Amniotic stem cell (primary cell): ENCODE measurements around the gene CTNNA3.

ENCODE experiments used
- DNase-seq: peaks from one replicate; lab custom pipeline; 2025; lab: John Stamatoyannopoulos, UW

Gene CTNNA3

DNA sequence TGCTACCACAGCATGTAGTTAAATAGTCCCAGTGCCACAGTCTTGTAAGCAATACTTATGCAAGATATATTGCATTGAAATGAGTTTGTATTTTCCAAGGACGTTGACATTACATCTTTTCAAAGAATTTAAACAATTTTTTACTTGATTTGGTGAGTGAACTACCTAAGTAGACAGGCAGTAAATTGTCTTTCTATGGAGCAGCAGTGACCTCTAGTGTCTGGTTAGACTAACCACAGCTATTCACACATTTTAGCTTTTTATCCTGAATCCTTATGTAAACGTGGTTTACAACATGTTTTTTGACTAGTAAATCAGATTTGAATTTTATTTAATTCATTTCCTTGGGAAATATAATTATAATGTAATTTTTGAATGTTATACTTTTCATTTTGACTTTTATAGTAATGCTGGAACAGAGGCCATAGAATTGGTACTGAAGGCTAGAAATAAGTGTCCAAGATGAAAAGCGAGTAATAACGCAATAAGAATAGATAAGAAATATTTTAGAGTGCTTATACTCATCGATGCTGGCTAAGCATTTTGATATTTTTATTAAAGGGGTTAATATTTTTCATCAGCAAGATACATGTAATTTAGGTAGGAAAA lies 764.6 kb downstream of the CTNNA3 start:
- DNase-seq = peak; percentile 16

DNA sequence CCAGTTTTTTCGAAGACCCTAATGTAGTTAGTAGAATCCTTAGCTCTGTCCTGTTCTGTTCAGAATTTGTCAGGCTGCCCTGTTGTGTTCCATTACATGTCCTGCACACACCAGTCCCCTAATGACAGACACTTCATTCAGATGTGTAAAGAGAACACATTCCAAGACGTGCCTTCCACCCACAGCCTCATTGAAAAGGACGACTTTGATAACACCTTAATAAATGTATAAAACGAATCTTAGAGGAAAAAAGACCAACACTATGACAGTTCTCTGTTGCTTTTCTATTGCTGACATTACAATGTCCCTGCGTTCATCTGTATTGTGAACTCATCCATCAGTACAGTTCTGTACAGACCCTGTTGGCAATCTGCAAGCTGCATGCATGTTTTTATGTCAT lies 766.6 kb downstream of the CTNNA3 start:
- no peak for DNase-seq

- DNase-seq = no peak
Measured at GRCh38 chr10:66928776-66929175, 767.2 kb downstream of the CTNNA3 start.

GRCh38 chr10:66927971-66928770 lies 767.8 kb downstream of the CTNNA3 start:
- peak; percentile 12 for DNase-seq

- DNase-seq = no peak
Measured at GRCh38 chr10:66927251-66927935, 768.6 kb downstream of the CTNNA3 start.

- DNase-seq = no peak
Measured at GRCh38 chr10:66926841-66927240, 769.2 kb downstream of the CTNNA3 start.

DNA sequence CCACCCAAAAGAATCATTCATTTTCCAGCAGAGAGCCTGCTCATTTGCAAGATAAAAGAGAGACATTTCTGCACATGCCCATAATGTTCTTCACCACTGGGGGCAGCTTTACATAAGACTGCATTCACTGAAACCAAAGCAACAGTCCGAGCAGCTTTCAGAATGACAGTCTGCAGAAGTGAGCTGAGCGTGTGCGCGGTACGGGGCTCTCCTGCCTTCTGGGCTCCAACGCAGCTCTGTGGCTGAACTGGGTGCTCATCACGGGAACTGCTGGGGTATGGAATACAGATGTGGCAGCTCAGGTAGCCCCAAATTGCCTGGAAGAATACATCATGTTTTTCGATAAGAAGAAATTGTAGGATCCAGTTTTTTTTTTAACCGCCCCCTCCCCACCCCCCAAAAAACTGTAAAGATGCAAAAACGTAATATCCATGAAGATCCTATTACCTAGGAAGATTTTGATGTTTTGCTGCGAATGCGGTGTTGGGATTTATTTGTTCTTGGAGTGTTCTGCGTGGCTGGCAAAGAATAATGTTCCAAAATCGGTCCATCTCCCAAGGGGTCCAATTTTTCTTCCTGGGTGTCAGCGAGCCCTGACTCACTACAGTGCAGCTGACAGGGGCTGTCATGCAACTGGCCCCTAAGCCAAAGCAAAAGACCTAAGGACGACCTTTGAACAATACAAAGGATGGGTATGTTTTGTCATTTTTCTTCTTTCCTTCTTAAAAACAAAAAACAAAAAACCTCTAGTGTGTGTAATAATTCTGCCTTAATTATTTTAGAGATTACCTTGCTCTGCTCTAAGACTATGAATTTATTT lies 769.9 kb downstream of the CTNNA3 start, which contains the start of gene LRRTM3:
Gene LRRTM3 (plus strand): TSS at position 141 of the 820 bp plus-strand sequence.
- peak; percentile 53 for DNase-seq

- no peak for DNase-seq
Measured at GRCh38 chr10:66925373-66925772, 770.6 kb downstream of the CTNNA3 start.

DNA sequence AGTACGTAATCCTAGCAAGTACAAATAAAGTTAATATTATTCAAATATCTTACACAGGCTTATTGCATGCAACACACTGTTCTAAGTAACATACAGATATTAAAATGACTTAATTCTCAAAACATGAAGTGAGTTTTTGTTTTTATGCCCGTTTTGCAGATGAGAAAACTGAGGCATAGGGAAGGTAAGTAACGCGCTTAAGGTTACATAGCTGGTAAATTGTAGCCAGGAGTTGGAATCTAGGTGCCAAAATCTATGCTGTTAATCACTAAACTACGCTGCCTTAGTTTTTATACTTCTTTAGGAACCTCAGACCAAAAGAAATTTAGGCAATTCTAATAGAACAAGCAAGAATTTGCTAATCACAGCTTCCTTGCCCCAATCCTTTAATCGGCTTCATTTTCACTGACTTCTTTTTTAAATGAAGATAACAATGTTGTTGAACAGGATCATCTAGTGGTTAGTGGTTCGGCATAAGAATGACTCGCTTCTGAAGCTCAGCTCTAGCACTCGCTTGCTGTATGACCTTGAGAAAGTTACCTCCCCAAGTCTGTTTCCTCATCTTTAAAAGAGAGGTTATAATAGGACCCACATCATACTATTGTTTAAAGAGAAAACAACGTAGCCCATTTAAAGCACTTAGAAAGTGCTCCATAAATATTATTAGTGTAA lies 771.2 kb downstream of the CTNNA3 start:
- DNase-seq = no peak

- DNase-seq = no peak
Measured at GRCh38 chr10:66919248-66919647, 776.7 kb downstream of the CTNNA3 start.

GRCh38 chr10:66917104-66917503 lies 778.9 kb downstream of the CTNNA3 start:
- no peak for DNase-seq

GRCh38 chr10:66916030-66916429 lies 780.0 kb downstream of the CTNNA3 start:
- DNase-seq = no peak

DNA sequence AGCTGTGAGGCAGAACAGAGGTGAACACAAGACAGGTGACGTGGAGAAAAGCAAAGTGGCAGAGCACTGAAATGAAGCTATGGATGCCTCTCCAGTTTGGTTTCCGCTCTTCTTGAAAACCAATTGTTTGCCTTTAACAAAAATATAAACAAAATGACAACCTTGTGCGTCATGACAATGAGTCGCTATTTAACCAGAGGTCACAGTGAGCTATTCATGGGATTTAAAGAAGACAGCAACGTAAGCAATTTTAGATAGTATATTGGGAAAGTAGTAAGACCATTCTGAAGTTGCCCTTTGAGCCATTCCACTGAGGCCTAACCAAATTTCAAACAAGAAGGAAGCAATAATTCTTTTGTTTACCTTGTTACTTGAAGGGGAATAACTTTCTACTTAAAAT lies 785.3 kb downstream of the CTNNA3 start:
- no peak for DNase-seq

DNA sequence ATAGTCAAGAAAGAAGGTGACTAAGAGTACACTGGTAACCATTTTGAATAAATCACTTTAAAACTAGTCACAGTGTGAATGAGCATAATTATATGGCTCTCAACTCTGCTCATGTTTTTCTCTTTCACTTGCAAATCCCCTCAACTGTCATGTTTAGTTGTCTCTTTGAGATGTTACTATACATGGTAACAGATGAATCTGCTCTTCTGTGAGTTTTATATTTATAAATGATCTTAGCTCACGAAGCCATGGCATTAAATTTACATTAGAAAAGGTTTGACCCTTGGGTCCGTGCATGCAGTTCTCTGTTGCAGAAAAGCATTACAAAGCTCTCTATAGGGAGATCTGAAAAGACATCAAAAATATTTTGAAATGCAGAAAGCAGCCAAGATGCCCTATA lies 803.1 kb downstream of the CTNNA3 start:
- DNase-seq = no peak

DNA sequence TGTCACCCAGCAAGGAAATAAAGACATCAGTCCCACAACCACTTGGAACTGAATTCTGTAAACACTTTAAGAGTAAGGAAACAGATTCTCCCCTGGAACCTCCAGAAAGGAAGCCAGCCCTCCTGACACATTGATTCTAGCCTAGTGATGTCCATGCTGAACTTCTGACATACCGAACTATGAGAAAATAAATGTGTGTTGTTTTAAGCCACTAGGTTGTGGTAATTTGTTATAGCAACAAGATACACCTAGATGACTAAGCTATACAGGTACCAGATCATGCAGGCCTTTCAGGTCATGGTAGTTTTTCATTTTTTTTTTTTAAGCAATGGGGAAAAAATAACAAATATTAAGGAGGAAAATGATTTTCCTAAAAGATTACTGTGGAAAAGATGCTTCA lies 807.8 kb downstream of the CTNNA3 start:
- DNase-seq = no peak

DNA sequence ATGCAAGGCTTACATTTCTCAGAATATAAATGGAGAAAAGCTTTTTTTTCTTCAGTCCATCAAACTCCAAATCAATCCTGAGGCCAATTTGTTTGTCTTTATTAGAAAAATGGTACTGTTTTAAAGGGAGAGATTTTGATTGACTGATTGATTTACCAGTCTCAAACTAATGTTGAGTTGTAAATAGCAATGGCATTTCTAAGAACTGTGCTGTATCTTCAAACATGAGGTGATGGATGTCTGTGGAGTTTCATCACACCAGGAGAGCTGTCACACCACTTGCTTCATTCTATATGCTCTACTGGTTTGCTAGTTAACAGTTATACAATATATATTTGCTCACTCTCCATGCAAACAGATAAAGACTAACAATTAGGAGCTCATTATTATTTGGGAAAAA lies 809.1 kb downstream of the CTNNA3 start:
- DNase-seq = no peak

DNA sequence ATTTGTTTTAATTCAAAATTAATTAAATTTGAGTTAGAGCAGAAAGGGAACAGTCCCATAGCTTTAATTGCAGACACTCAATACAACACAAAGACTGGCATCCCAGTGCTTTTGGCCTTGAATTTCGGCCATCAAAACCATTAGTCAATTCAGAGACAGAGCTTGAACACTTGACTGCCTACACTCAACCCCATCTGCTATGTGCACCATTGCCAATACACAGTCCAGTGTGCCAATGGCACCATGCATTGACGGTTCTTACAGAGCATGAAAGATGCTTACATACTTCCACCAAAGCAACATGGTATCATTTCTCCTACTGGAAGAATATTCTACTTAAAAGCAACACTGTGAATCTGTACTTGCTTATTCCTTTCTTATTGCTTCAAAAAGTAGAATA lies 813.7 kb downstream of the CTNNA3 start:
- DNase-seq = no peak

GRCh38 chr10:66881814-66882213 lies 814.2 kb downstream of the CTNNA3 start:
- no peak for DNase-seq

DNA sequence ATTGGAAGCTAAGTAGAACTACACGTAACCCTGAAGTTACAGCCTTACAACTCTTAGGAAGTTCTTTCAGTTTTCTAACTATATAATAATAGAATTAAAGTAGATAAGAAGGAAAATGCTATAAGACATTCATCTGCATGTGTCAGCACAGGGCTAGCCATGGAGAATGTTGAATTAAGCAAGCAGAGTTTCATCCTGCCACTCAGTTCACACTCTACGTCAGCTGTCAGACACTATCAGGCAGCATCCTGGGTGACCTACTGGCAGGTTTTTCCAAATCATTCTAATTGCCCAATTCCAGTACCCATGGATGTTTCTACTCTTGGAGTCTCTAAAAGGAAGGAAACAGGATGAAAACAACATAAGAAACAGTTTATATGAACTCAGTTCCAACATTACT lies 815.2 kb downstream of the CTNNA3 start:
- no peak for DNase-seq

- DNase-seq = no peak
Measured at GRCh38 chr10:66880292-66880691, 815.7 kb downstream of the CTNNA3 start.

DNA sequence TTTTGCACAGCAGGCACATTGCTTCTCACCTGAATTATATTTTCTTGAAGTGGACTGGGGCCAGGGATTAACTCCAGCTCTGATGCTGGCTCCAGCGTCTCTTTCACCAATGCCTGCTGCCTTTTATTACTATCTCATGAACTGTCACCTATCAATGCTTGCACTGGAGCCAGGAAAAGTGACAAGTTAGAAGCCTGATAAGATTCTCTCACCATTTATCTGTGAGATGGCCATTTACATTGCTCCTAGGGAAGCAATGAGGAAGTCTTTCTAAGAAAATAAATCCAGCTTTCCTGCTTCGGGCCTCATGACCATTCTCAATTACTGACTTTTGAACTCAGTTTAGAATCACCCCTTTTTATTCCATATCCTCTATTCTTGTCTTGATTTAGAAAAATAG lies 818.6 kb downstream of the CTNNA3 start:
- no peak for DNase-seq

DNA sequence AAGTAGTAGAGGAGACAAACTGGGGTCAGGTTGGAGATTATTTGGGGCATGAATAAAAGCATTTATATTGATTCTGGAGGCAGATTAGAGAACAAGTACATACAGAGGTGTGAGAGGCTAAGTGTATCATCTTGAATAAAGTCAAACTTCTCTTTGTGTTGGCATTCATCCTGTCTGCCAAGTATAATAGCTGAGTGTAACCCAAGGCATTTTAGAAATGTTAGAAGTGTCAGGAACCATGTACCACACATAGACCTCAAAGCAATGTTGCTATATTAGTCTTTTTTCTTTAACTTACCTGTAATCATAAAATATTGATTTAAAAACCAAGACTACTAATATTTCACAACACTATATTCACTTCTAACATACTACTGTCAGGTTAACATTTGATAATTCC lies 826.4 kb downstream of the CTNNA3 start:
- DNase-seq = no peak
